PC-3 (cell line): ENCODE measurements around the gene AIG1.

ENCODE experiments used
- EZH2 ChIP-seq: fragments of 300-600 bp; sonication (generic); IDR thresholded peaks from one replicate; pipeline ENCODE4 v1.6.1; 2017; ENCODE audit warnings: antibody characterized with exemption, mild to moderate bottlenecking, low read length; ENCODE audit not compliant: unreplicated experiment
- TF ChIP-seq, protein P1 (sequence below): fragments of 300-600 bp; sonication (generic); conservative IDR thresholded peaks from 2 replicates; pipeline ENCODE4 v1.5.1; 2017; ENCODE audit warnings: antibody characterized with exemption, low read depth, mild to moderate bottlenecking, low read length

DNA sequence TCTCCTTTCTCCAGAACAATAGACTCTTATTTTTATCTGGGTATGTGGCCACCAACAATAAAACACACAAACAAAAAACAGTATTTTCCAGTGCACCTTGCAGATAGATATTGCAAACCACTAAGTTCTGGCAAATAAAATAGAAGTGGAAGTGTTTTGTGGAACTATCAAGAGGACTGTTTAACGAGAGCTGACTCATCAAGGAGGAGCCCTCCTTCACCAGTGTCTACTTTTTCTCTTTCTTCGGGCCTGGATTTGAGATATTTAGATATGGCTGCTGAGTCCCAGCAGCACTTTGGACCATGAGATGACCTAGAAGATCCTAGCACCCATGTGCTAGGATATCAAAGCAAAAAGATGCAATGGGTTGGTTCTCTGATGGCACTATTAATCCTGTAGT lies 154.7 kb downstream of the AIG1 start:
- TF ChIP-seq, protein P1, sequence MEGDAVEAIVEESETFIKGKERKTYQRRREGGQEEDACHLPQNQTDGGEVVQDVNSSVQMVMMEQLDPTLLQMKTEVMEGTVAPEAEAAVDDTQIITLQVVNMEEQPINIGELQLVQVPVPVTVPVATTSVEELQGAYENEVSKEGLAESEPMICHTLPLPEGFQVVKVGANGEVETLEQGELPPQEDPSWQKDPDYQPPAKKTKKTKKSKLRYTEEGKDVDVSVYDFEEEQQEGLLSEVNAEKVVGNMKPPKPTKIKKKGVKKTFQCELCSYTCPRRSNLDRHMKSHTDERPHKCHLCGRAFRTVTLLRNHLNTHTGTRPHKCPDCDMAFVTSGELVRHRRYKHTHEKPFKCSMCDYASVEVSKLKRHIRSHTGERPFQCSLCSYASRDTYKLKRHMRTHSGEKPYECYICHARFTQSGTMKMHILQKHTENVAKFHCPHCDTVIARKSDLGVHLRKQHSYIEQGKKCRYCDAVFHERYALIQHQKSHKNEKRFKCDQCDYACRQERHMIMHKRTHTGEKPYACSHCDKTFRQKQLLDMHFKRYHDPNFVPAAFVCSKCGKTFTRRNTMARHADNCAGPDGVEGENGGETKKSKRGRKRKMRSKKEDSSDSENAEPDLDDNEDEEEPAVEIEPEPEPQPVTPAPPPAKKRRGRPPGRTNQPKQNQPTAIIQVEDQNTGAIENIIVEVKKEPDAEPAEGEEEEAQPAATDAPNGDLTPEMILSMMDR, result no peak
- TF ChIP-seq EZH2, result no peak
